Measurements from ENCODE around the gene KAZN.

GRCh38 chr1:14682941-14683621 lies 84.6 kb downstream of the KAZN start:
- TF ChIP-seq CTCF (conservative IDR thresholded peaks at IDR 0.05; ENCODE audit: low read length) (no peak), EZH2phosphoT487 (IDR thresholded peaks at IDR 0.05; ENCODE audit: borderline replicate concordance) (no peak)
